Measurements from ENCODE around the gene EPHB3.

The EPHB3 gene

DNA sequence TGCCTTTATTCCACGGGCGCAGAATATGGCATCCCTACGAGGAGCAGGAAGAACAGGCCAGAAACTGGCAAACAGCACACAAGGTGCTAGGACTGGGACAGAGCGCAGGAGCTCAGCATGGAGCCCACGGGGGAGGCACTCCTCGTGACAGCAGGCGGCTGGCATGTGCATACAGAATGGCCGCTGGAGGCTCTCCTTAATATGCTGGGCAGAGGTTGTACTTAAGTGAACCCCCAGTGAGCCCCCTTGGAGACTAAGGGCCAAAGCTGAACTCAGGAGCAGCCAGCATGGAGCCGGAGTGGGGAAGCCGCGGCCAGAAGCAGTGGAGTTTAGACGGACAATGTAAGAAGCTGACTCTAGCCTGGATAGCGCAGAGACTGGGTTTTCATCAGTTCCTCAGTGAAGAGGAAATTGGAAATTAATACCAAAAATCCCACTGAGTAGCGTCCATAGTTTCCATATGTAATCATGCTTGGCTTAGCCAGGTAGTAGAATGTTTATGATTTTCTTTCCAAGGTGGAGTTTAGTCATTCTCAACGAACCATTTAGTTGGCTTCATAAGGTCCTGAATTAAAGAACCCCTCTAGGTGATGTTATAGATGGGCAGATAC lies 69.4 kb downstream of the EPHB3 start:
- no peak for DNase-seq

DNA sequence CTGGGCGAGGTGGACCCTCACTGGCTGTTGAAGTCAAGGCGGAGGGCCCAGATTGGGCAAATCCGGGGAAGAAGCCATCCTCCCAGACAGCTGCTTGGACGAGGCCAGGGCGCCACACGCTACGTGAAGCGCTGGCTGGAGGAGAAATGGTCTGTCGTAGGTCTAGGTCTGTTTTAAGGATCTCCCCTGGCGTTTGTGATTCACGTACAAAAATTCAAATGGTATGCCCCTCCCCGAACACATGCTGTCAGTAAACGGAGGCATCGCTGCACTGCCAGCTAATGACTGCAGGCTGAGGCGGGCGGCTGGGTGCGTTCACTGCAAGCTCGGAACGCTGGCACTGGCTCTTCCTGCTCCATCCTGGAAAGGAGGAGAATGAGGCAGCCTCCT lies 69.9 kb downstream of the EPHB3 start:
- DNase-seq, result no peak

Measured in NCI-H748 treated with DMSO at 0.1 percent for 48 hours (cell line).